ENCODE data around the gene BLMH. TPM values are rescaled to one million over a fixed set of nuclear protein-coding genes. Genes with fewer than 3 reads are reported as not detected.
A peak's percentile ranks its signal among the peaks of the same experiment; 100 is the strongest.

BLMH gene
- total RNA-seq, 2 donors from 2014 or later, result 37.7 to 50.9 TPM

DNA sequence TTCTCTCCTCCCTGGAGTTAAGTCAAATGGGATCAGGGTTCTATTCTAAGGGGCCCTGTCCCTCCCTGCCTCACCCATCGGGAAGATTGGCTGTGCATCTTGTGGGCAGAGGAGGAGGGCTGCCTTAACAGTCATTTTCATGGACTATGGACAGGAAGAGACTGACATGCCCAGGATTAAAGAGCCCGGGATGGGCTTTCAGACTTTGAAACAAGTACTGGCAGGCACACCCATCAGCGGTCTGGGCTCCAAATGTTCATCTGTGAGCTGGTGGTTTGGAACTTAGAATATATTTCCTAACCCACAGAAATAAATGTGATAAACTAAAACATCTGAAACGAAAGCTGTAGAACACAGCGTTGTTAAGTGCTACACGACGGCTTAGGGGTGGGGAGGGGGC, 62.7 kb downstream of the BLMH start:
- DNase-seq, result no peak
- H3K27me3 Mint-ChIP-seq, result peaks cover 56% of the 10 kb centered on the region
- ATAC-seq, result no peak
- H3K4me1 Mint-ChIP-seq, result peaks cover 4% of the 10 kb centered on the region
- no peak overlapping the region for H3K4me3 Mint-ChIP-seq
- no peak overlapping the region for H3K27ac Mint-ChIP-seq
- H3K9me3 ChIP-seq (ENCODE audit: control insufficient read depth, low read length, poor library complexity, severe bottlenecking), result no peaks in the 10 kb centered on the region
- no peaks in the 10 kb centered on the region for H3K36me3 Mint-ChIP-seq (ENCODE audit: low read depth)

DNA sequence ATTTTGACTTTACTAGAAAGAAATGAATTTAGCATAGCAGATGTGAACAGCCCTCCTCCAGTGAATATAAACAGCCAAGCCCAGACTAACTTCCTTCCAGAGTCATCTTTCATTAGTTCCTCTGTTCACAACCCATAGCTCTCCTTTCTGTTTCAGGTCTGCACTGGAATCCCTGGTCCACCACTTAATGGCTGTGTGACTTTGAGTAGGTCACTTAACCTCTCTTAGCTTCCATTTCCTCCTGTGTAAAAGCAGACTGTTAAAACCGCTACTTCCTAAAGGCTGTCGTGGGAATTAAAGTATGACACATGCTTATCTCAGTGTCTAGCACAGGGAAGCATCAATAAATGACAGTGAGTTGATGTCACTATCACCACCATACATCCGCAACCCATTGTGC, 63.7 kb downstream of the BLMH start:
- no peak for ATAC-seq
- no peaks in the 10 kb centered on the region for H3K9me3 ChIP-seq (ENCODE audit: control insufficient read depth, low read length, poor library complexity, severe bottlenecking)
- H3K27me3 Mint-ChIP-seq, result peaks cover 46% of the 10 kb centered on the region
- no peaks in the 10 kb centered on the region for H3K36me3 Mint-ChIP-seq (ENCODE audit: low read depth)
- no peak overlapping the region for H3K4me3 Mint-ChIP-seq
- no peak for DNase-seq
- H3K4me1 Mint-ChIP-seq, result peaks cover 4% of the 10 kb centered on the region
- peak overlapping the region; percentile 0 for H3K27ac Mint-ChIP-seq

DNA sequence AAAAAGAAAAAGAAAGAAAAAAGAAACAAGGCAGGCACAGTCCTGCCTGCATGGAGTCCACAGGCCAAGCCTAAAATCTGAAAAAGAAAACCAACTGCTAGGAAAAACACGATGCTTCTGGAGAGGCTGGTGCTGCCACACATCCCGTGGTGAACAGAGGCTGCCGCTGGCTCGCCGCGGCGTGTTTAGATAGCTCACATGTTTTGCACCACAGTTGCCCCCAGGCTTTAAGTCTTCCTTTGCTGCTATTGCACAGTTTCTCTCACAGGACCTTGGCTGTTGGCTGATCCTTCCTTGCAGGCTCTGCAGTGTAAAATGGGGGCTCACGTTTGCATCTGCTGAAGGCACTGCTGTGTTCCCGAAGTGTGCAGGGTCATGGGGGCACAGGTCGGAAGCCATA, 64.9 kb downstream of the BLMH start:
- ATAC-seq (no peak), DNase-seq (no peak)
- no peaks in the 10 kb centered on the region for H3K9me3 ChIP-seq (ENCODE audit: control insufficient read depth, low read length, poor library complexity, severe bottlenecking)
- H3K36me3 Mint-ChIP-seq (ENCODE audit: low read depth), result no peaks in the 10 kb centered on the region
- H3K4me1 Mint-ChIP-seq, result peaks cover 3% of the 10 kb centered on the region
- peaks cover 38% of the 10 kb centered on the region for H3K27me3 Mint-ChIP-seq
- no peak overlapping the region for H3K27ac Mint-ChIP-seq
- no peak overlapping the region for H3K4me3 Mint-ChIP-seq

DNA sequence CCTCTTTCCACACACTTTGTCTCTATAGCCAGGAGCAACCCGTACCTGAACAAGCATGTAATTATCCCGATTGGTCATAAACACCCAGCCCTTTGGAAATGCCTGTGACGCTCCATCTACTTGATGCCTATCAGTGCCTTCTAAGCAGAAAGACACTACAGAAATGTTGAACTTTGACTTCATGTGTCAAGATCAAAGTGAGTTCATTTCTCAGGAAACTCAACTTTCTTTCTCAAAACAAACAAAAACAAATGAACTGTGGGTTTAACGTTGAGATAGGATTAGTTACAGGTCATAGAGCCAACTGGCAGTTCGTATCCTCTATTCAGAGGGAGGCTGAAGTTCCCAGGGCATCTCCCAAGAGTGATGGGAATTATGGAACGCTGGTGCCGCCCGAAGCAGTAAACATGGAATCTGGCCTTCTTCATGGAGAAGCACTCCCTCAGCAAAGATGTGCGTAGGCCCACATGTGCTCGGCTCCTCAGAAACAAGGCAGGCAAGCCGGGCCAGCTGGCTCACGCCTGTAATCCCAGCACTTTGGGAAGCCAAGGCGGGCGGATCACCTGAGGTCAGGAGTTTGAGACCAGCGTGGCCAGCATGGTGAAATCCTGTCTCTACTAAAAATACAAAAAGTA, 65.7 kb downstream of the BLMH start:
- H3K36me3 Mint-ChIP-seq (ENCODE audit: low read depth), result no peaks in the 10 kb centered on the region
- no peaks in the 10 kb centered on the region for H3K9me3 ChIP-seq (ENCODE audit: control insufficient read depth, low read length, poor library complexity, severe bottlenecking)
- H3K4me3 Mint-ChIP-seq, result no peak overlapping the region
- DNase-seq (no peak), ATAC-seq (no peak)
- H3K4me1 Mint-ChIP-seq, result peaks cover 2% of the 10 kb centered on the region
- no peak overlapping the region for H3K27ac Mint-ChIP-seq
- H3K27me3 Mint-ChIP-seq, result peaks cover 38% of the 10 kb centered on the region

DNA sequence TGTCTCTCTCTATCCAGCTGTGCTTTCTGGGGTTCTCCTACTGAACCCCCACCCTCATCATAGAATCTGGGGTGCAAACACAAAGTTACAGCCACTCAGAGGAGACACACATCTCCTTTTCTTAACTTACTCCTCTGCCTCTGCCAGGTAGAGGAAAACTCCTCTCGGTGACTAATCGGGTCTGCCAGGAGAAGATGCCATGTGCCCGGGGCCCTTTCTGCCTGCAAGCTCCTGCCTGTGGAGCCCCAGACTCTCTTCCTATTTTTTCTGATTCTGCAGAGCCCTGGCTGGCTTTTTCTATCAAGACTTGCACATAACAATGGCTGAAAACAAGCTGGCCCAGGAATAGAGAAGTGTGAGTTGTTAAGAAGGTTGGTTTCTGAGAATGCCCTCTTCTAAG, 66.6 kb downstream of the BLMH start:
- Mint-ChIP-seq H3K27me3 (peaks cover 30% of the 10 kb centered on the region), H3K36me3 (ENCODE audit: low read depth) (no peaks in the 10 kb centered on the region), H3K27ac (no peak overlapping the region)

DNA sequence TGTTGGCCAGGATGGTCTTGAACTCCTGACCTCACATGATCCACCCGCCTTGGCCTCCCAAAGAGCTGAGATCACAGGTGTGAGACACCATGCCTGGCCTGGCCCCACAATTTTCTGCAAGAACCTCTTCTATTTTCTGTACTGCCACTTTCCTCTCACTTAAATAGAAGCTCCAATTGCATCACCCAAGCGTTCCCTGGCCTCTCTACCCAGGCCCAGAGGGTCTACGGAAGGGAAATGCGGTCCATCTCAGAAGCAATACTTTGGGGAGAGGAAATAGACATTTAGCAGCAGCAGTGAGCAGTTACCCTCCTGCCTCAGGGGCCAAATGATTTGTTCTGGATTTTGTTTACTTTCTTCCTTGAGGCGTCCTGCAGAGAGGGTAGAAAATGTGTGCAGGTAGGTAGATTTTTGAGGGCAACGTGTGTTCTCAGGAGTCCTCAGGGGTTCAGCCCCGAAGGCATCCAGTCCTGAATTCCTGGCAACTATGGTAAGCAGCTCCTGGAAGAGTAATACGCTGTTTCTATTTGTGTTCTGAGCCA, 67.3 kb downstream of the BLMH start:
- H3K4me3 Mint-ChIP-seq, result no peak overlapping the region
- no peaks in the 10 kb centered on the region for H3K4me1 Mint-ChIP-seq
- no peaks in the 10 kb centered on the region for H3K9me3 ChIP-seq (ENCODE audit: control insufficient read depth, low read length, poor library complexity, severe bottlenecking)
- ATAC-seq, result no peak
- H3K27ac Mint-ChIP-seq, result no peak overlapping the region
- DNase-seq, result no peak
- peaks cover 28% of the 10 kb centered on the region for H3K27me3 Mint-ChIP-seq
- H3K36me3 Mint-ChIP-seq (ENCODE audit: low read depth), result no peaks in the 10 kb centered on the region

More for the DNA sequence above, 66.6 kb downstream of the BLMH start:
- ATAC-seq, result no peak
- H3K4me3 Mint-ChIP-seq, result no peak overlapping the region
- H3K4me1 Mint-ChIP-seq, result peaks cover 2% of the 10 kb centered on the region
- DNase-seq, result no peak
- H3K9me3 ChIP-seq (ENCODE audit: control insufficient read depth, low read length, poor library complexity, severe bottlenecking), result no peaks in the 10 kb centered on the region

DNA sequence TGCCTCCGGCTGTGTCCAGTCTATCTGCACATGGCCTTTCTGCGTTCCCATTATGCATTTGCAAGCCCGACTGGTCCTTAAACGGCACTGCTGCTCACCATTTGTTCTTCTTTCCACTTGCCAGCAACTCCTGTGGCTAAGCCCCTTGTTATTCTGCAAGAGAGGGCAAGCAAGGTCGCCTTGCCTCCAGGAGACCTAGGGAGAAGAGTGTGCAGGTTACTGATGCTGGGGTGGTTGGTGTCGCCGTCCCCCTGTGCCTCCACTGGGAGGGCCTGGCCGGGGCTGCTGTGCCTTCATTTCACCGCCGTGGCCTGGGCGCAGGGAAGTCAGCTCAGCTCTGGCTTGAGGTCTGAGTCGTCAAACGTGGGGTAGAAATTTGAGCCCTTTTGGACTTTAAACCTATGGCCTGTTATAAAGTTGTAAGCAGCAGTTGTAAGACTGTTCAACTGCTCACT, 69.0 kb downstream of the BLMH start:
- H3K27ac Mint-ChIP-seq, result no peak overlapping the region
- H3K4me1 Mint-ChIP-seq, result no peaks in the 10 kb centered on the region
- no peaks in the 10 kb centered on the region for H3K9me3 ChIP-seq (ENCODE audit: control insufficient read depth, low read length, poor library complexity, severe bottlenecking)
- H3K4me3 Mint-ChIP-seq, result no peak overlapping the region
- ATAC-seq, result no peak
- peaks cover 27% of the 10 kb centered on the region for H3K27me3 Mint-ChIP-seq
- DNase-seq, result no peak
- no peaks in the 10 kb centered on the region for H3K36me3 Mint-ChIP-seq (ENCODE audit: low read depth)

DNA sequence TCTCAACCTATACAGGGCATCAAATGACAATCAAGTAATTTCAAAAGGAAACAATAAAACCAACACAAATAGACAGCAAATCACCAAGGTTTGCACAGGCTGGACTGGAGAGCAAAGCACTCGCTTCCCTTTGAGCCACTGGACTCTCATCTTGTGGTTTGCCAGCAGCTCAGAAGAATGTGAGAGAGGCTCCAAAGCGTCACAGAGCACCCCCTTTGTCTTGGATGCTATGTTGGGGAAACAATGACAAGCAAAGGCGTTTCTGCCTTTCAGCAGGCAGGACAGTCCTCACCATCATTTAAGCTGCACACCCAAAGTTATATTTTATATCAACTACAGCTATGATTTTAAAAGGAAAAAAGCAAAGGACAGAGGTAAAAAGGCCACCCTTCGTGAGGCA, 69.5 kb downstream of the BLMH start:
- H3K4me1 Mint-ChIP-seq, result no peaks in the 10 kb centered on the region
- H3K27me3 Mint-ChIP-seq, result peaks cover 31% of the 10 kb centered on the region
- no peak overlapping the region for H3K27ac Mint-ChIP-seq
- no peak for ATAC-seq
- H3K4me3 Mint-ChIP-seq, result no peak overlapping the region
- no peaks in the 10 kb centered on the region for H3K9me3 ChIP-seq (ENCODE audit: control insufficient read depth, low read length, poor library complexity, severe bottlenecking)
- DNase-seq, result no peak
- H3K36me3 Mint-ChIP-seq (ENCODE audit: low read depth), result no peaks in the 10 kb centered on the region

DNA sequence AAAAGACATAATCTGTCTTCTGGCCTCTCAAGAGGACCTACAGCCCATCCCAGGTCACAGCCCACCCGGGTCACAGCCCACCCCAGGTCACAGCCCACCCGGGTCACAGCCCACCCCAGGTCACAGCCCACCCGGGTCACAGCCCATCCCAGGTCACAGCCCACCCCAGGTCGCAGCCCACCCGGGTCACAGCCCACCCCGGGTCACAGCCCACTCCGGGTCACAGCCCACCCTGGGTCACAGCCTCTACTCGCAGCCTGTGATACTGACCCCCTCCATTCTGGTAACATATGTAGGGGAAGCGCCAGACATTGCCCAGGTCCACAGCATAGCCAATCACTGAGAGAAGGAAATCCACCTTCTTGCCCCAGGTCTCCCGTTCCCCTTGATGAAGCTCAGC, 70.4 kb downstream of the BLMH start:
- Mint-ChIP-seq H3K4me3 (no peak overlapping the region), H3K27ac (no peak overlapping the region), H3K36me3 (ENCODE audit: low read depth) (no peaks in the 10 kb centered on the region), H3K27me3 (peaks cover 33% of the 10 kb centered on the region), H3K4me1 (no peaks in the 10 kb centered on the region)
- no peak for ATAC-seq
- H3K9me3 ChIP-seq (ENCODE audit: control insufficient read depth, low read length, poor library complexity, severe bottlenecking), result no peaks in the 10 kb centered on the region
- DNase-seq, result no peak

DNA sequence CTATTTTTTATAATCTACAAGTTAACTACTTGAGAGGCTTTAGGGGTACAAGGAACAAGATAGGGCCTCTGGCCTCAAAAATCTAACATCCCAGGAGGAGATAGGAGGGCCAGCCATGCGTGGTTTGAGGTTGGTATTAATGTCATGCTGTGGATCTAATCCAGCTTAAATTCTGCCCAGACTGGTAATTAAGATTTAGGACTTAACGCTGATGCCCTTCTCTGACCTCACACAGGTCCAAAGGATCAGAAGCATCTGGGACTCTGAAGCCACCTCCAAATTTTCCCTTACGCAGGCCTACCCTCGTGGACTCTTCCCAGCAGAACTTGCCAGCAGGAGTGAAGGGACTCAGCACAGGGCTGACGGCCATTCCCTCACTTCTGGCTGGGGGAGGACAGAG, 71.3 kb downstream of the BLMH start:
- Mint-ChIP-seq H3K27me3 (peaks cover 27% of the 10 kb centered on the region), H3K27ac (no peak overlapping the region), H3K36me3 (ENCODE audit: low read depth) (no peaks in the 10 kb centered on the region), H3K4me1 (no peaks in the 10 kb centered on the region), H3K4me3 (no peak overlapping the region)
- ATAC-seq, result no peak
- no peak for DNase-seq
- no peaks in the 10 kb centered on the region for H3K9me3 ChIP-seq (ENCODE audit: control insufficient read depth, low read length, poor library complexity, severe bottlenecking)

DNA sequence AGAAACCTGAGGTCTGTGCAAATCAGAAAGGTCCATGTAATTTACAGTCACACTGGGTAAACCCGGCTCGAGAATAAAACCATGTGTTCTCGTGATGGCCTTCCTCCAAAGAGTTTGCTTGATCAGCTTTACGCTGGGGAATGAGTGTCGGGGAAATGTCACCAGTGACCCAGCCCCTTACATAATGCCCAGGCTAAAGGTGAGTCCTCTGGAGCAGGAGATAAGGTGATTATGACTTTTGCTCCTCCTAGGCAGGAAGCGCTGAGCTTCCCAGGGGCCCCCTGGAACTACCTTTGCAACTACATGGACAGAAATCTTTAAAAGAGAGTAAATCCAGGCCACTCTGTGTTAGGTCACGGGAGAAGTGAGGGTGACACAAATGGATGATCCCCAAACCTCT, 71.9 kb downstream of the BLMH start:
- Mint-ChIP-seq H3K36me3 (ENCODE audit: low read depth) (no peaks in the 10 kb centered on the region), H3K4me1 (no peaks in the 10 kb centered on the region), H3K27ac (no peak overlapping the region), H3K4me3 (no peak overlapping the region), H3K27me3 (peaks cover 29% of the 10 kb centered on the region)
- no peaks in the 10 kb centered on the region for H3K9me3 ChIP-seq (ENCODE audit: control insufficient read depth, low read length, poor library complexity, severe bottlenecking)
- DNase-seq, result no peak
- ATAC-seq, result no peak

DNA sequence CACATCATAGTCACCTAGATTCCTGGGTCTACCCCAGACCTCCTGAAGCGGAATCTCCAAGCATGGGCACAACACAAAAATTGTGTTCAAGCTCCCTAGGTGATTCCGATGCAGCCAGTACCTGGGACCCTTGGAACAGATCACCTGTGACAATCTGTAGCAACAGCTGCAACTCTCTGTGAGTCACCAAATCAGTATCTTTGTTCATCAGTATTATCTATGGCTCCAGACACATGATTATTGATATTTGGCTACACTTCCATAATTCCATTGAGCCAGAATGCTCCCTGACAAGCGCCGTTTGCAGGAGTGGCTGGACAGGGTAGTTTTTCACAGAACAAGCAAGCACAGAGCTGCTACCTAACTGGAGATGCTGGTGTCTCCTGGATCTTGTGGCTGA, 72.4 kb downstream of the BLMH start:
- no peaks in the 10 kb centered on the region for H3K4me1 Mint-ChIP-seq
- no peak for ATAC-seq

DNA sequence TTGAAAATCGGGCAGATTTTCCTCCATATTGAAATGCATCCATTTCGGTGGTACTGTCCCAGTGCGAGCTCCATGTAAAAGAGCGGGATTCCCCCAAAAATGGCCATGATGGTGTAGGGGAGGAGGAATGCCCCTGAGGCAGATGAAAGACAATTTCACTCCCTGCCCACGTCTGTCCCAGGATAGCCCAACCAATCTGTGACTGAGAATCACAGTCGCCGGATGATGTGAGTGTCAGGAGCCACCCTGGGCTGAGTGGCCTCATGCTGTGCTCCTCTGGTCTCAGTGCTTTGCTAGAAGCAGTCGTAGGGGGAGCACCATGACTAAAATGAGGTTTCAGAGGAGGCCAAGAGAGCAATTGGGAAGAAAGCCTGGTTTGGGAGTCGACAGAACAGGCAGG, 72.9 kb downstream of the BLMH start:
- ATAC-seq, result no peak
- no peak overlapping the region for H3K27ac Mint-ChIP-seq

More for the DNA sequence above, 72.4 kb downstream of the BLMH start:
- H3K27me3 Mint-ChIP-seq, result peaks cover 29% of the 10 kb centered on the region
- H3K27ac Mint-ChIP-seq, result no peak overlapping the region
- no peaks in the 10 kb centered on the region for H3K36me3 Mint-ChIP-seq (ENCODE audit: low read depth)
- no peak for DNase-seq
- H3K9me3 ChIP-seq (ENCODE audit: control insufficient read depth, low read length, poor library complexity, severe bottlenecking), result no peaks in the 10 kb centered on the region
- no peak overlapping the region for H3K4me3 Mint-ChIP-seq

DNA sequence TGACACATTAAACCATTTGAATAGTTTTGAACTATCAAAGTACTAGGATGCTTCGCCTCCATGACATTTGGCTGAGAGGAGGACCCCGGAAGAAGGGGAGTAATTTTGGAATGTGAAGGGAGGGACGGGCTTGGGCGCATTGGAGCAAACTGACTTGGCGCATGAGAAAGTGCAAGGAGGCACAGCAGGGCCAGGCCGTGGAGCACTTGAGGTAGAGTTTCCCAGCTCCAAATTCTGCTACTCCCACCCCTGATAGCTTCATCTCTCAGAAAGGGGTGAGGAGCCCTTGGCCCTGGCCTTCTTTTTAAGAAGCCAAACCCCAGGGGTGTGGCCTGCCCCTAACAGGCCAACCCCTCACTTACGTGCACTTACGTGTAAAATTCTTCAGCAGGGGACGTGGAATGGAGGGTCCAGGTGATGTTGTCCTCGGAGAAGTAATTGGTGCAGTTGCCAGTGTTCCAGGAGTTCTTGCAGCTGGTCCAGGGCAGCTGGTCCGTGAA, 73.9 kb downstream of the BLMH start:
- H3K4me3 Mint-ChIP-seq, result no peak overlapping the region
- DNase-seq (no peak), ATAC-seq (no peak)
- H3K36me3 Mint-ChIP-seq (ENCODE audit: low read depth), result no peaks in the 10 kb centered on the region
- no peaks in the 10 kb centered on the region for H3K4me1 Mint-ChIP-seq
- H3K9me3 ChIP-seq (ENCODE audit: control insufficient read depth, low read length, poor library complexity, severe bottlenecking), result no peaks in the 10 kb centered on the region
- H3K27me3 Mint-ChIP-seq, result peaks cover 29% of the 10 kb centered on the region
- no peak overlapping the region for H3K27ac Mint-ChIP-seq

More for the DNA sequence above, 72.9 kb downstream of the BLMH start:
- Mint-ChIP-seq H3K27me3 (peaks cover 29% of the 10 kb centered on the region), H3K4me1 (no peaks in the 10 kb centered on the region), H3K4me3 (no peak overlapping the region), H3K36me3 (ENCODE audit: low read depth) (no peaks in the 10 kb centered on the region)
- no peaks in the 10 kb centered on the region for H3K9me3 ChIP-seq (ENCODE audit: control insufficient read depth, low read length, poor library complexity, severe bottlenecking)
- no peak for DNase-seq

All from T-helper 17 cell (primary cell).